ENCODE results near the gene SLC13A4. TPM values are rescaled to one million over a fixed set of nuclear protein-coding genes. Genes with fewer than 3 reads are reported as not detected.
A peak's percentile ranks its signal among the peaks of the same experiment; 100 is the strongest.

SLC13A4 gene
- total and polyA plus RNA-seq, 2 of the 13 experiments (the other 11 are each of a cell fraction or from before 2014, with no cell fraction given): 0.04 TPM; not detected in 1

DNA sequence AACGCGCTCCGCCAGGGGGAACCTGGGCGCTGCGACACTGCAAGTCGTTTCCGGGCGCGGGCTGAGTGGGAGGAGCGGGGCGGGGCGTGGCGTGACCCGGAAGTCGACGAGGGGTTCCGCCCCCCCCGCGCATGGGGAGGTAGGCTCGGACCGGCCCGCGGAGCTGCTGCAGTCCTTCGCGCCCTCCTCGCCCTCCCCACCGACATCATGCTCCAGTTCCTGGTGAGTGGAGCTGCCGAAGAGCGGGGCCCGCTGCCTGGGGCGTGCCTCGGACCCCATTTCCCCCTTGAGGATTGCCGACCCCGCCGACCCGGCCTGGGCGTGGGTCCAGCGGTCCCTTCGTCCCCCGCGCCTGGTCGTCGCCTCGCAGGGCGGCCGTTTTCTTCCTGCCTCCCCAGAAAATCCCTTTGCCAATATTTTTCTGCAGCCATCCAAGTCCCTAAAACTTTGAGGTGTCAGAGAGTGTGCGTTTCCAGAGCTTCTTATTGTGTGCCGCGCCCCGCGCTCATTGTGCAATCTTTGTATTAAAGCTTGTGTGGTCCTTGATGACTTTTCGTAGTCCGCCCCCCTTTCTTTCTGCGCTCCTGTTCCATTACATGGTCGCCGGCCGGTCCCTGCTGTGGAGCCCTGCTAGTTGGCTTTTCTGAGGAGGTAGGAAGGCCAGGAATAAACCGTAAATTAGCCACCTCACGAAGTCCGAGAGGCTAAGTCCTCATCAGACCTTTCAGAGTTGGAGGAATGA, 65.4 kb downstream of the SLC13A4 start, which contains the start of gene STMP1 (continued):
- TF ChIP-seq, protein P1, sequence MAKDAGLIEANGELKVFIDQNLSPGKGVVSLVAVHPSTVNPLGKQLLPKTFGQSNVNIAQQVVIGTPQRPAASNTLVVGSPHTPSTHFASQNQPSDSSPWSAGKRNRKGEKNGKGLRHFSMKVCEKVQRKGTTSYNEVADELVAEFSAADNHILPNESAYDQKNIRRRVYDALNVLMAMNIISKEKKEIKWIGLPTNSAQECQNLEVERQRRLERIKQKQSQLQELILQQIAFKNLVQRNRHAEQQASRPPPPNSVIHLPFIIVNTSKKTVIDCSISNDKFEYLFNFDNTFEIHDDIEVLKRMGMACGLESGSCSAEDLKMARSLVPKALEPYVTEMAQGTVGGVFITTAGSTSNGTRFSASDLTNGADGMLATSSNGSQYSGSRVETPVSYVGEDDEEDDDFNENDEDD (CRISPR knock-in tag; IDR thresholded peaks at IDR 0.05; ENCODE audit: borderline replicate concordance): peak; percentile 85; the same call in 1 of the 2 replicates
- TF ChIP-seq FOSL1 (CRISPR knock-in tag; IDR thresholded peaks at IDR 0.05; ENCODE audit: borderline replicate concordance) (peak; percentile 49; the same call in 1 of the 2 replicates), ESRRA (CRISPR knock-in tag; IDR thresholded peaks at IDR 0.05; ENCODE audit: low read depth) (peak; percentile 60; the same call in 1 of the 2 replicates), ZNF317 (CRISPR knock-in tag; IDR thresholded peaks at IDR 0.05) (peak; percentile 50; the same call in 1 of the 2 replicates), TBP (CRISPR knock-in tag; IDR thresholded peaks at IDR 0.05) (peak; percentile 77; the same call in 1 of the 2 replicates), PITX1 (CRISPR knock-in tag; IDR thresholded peaks at IDR 0.05) (peak; percentile 66; the same call in 1 of the 2 replicates), STAG1 (CRISPR knock-in tag; IDR thresholded peaks at IDR 0.05) (peak; percentile 59), SALL1 (CRISPR knock-in tag; IDR thresholded peaks at IDR 0.05) (peak; percentile 70; the same call in 1 of the 2 replicates), MEF2D (CRISPR knock-in tag; IDR thresholded peaks at IDR 0.05) (no peak; the same call in 1 of the 2 replicates), POLR2AphosphoS5 (IDR thresholded peaks at IDR 0.05; ENCODE audit: low read depth, low read length) (peak; percentile 81), YY1 (IDR thresholded peaks at IDR 0.05; ENCODE audit: insufficient read depth, insufficient replicate concordance, low read depth, low read length) (peak; percentile 72), ZNF225 (CRISPR knock-in tag; IDR thresholded peaks at IDR 0.05) (peak; percentile 91; the same call in 1 of the 2 replicates), PPARG (CRISPR knock-in tag; conservative IDR thresholded peaks at IDR 0.05) (no peak), ASH2L (IDR thresholded peaks at IDR 0.05; ENCODE audit: insufficient read length, low read depth, low read length) (peak; percentile 96), ZNF337 (CRISPR knock-in tag; IDR thresholded peaks at IDR 0.05; ENCODE audit: borderline replicate concordance, low read depth) (no peak), HOXA9 (CRISPR knock-in tag; IDR thresholded peaks at IDR 0.05; ENCODE audit: borderline replicate concordance) (peak; percentile 27; the same call in 1 of the 2 replicates), TGIF2 (CRISPR knock-in tag; IDR thresholded peaks at IDR 0.05) (peak; percentile 63), ATRX (CRISPR knock-in tag; IDR thresholded peaks at IDR 0.05; ENCODE audit: borderline replicate concordance) (peak; percentile 81; the same call in 1 of the 2 replicates), PHF21A (CRISPR knock-in tag; IDR thresholded peaks at IDR 0.05) (no peak; the same call in 1 of the 2 replicates)
- TF ChIP-seq, protein P2, sequence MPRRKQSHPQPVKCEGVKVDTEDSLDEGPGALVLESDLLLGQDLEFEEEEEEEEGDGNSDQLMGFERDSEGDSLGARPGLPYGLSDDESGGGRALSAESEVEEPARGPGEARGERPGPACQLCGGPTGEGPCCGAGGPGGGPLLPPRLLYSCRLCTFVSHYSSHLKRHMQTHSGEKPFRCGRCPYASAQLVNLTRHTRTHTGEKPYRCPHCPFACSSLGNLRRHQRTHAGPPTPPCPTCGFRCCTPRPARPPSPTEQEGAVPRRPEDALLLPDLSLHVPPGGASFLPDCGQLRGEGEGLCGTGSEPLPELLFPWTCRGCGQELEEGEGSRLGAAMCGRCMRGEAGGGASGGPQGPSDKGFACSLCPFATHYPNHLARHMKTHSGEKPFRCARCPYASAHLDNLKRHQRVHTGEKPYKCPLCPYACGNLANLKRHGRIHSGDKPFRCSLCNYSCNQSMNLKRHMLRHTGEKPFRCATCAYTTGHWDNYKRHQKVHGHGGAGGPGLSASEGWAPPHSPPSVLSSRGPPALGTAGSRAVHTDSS (CRISPR knock-in tag; conservative IDR thresholded peaks at IDR 0.05): 0 out of 2 replicates have a peak, but pooled peaks have one; percentile 49
- TF ChIP-seq, protein P3, sequence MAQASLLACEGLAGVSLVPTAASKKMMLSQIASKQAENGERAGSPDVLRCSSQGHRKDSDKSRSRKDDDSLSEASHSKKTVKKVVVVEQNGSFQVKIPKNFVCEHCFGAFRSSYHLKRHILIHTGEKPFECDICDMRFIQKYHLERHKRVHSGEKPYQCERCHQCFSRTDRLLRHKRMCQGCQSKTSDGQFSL (CRISPR knock-in tag; IDR thresholded peaks at IDR 0.05): peak; percentile 96
- TF ChIP-seq, protein P4, sequence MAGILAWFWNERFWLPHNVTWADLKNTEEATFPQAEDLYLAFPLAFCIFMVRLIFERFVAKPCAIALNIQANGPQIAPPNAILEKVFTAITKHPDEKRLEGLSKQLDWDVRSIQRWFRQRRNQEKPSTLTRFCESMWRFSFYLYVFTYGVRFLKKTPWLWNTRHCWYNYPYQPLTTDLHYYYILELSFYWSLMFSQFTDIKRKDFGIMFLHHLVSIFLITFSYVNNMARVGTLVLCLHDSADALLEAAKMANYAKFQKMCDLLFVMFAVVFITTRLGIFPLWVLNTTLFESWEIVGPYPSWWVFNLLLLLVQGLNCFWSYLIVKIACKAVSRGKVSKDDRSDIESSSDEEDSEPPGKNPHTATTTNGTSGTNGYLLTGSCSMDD (CRISPR knock-in tag; IDR thresholded peaks at IDR 0.05): 0 out of 2 replicates have a peak, but pooled peaks have one; percentile 57
- TF ChIP-seq, protein P5, sequence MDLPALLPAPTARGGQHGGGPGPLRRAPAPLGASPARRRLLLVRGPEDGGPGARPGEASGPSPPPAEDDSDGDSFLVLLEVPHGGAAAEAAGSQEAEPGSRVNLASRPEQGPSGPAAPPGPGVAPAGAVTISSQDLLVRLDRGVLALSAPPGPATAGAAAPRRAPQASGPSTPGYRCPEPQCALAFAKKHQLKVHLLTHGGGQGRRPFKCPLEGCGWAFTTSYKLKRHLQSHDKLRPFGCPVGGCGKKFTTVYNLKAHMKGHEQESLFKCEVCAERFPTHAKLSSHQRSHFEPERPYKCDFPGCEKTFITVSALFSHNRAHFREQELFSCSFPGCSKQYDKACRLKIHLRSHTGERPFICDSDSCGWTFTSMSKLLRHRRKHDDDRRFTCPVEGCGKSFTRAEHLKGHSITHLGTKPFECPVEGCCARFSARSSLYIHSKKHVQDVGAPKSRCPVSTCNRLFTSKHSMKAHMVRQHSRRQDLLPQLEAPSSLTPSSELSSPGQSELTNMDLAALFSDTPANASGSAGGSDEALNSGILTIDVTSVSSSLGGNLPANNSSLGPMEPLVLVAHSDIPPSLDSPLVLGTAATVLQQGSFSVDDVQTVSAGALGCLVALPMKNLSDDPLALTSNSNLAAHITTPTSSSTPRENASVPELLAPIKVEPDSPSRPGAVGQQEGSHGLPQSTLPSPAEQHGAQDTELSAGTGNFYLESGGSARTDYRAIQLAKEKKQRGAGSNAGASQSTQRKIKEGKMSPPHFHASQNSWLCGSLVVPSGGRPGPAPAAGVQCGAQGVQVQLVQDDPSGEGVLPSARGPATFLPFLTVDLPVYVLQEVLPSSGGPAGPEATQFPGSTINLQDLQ (CRISPR knock-in tag; IDR thresholded peaks at IDR 0.05): peak; percentile 97

Data from HepG2 (cell line).